ENCODE data around the gene LIMCH1.

Gene LIMCH1

GRCh38 chr4:41610474-41610873 is 72.5 kb downstream of the LIMCH1 start:
- Histone ChIP-seq H3K9me3 (ENCODE audit: control insufficient read depth, insufficient read depth, low read length) (no peaks in the 10 kb centered on the region), H3K4me1 (ENCODE audit: control insufficient read depth, insufficient read depth, low read length) (peaks cover 35% of the 10 kb centered on the region), H3K9ac (ENCODE audit: low read depth, low read length) (no peak overlapping the region), H3K36me3 (ENCODE audit: control insufficient read depth, insufficient read depth, low read length) (0 out of 2 replicates have a peak, but pooled peaks cover 5% of the 10 kb centered on the region), H3K27me3 (ENCODE audit: control insufficient read depth, insufficient read depth, low read length) (peaks cover 11% of the 10 kb centered on the region; the same call in 1 of the 2 replicates), H3K27ac (ENCODE audit: low read depth, low read length) (no peak overlapping the region), H3K4me3 (ENCODE audit: low read depth, low read length) (no peak overlapping the region)

DNA sequence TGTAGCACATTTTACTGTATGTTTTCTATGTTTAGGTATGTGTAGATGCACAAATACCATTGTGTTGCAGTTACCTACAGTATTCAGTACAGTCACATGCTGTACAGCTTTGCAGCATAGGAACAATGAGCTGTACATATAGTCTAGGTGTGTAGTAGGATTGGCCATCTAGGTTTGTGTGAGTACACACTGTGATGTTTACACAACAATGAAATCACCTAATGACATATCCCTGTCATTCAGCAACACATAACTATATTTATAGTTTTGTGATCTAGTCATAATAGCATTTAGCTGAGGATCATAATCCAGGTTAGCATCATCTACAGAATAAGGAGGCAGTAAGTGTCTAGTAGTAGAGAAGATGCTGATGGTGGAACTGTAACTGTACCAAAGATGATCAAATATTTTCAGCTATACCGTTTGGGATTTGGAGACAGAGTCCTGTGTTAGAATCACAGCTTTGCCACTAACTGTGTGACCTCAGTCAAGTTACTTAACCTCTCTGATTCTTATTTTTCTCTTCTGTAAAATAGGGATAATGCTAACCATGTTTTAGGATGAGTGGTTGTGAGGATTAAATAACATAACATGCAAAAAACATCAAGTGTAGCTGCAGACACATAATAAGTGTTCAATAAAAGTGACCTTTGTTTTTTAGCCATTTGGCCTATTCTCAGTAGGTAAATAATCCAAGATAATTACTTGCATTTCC is 73.3 kb downstream of the LIMCH1 start:
- Histone ChIP-seq H3K9ac (ENCODE audit: low read depth, low read length) (no peak overlapping the region), H3K27ac (ENCODE audit: low read depth, low read length) (peak overlapping the region; percentile 61)

GRCh38 chr4:41611881-41612871 is 74.2 kb downstream of the LIMCH1 start:
- peak overlapping the region; percentile 61 for H3K27ac ChIP-seq (ENCODE audit: low read depth, low read length)
- no peaks in the 10 kb centered on the region for H3K9me3 ChIP-seq (ENCODE audit: control insufficient read depth, insufficient read depth, low read length)
- H3K4me3 ChIP-seq (ENCODE audit: low read depth, low read length), result 0 out of 2 replicates have a peak overlapping the region, but pooled peaks have one; percentile 18
- peaks cover 11% of the 10 kb centered on the region; the same call in 1 of the 2 replicates for H3K27me3 ChIP-seq (ENCODE audit: control insufficient read depth, insufficient read depth, low read length)
- no peak overlapping the region for H3K9ac ChIP-seq (ENCODE audit: low read depth, low read length)
- peaks cover 35% of the 10 kb centered on the region for H3K4me1 ChIP-seq (ENCODE audit: control insufficient read depth, insufficient read depth, low read length)
- 0 out of 2 replicates have a peak, but pooled peaks cover 5% of the 10 kb centered on the region for H3K36me3 ChIP-seq (ENCODE audit: control insufficient read depth, insufficient read depth, low read length)

More for the DNA sequence above, 73.3 kb downstream of the LIMCH1 start:
- Histone ChIP-seq H3K4me3 (ENCODE audit: low read depth, low read length) (no peak overlapping the region), H3K9me3 (ENCODE audit: control insufficient read depth, insufficient read depth, low read length) (no peaks in the 10 kb centered on the region), H3K36me3 (ENCODE audit: control insufficient read depth, insufficient read depth, low read length) (0 out of 2 replicates have a peak, but pooled peaks cover 5% of the 10 kb centered on the region), H3K4me1 (ENCODE audit: control insufficient read depth, insufficient read depth, low read length) (peaks cover 35% of the 10 kb centered on the region), H3K27me3 (ENCODE audit: control insufficient read depth, insufficient read depth, low read length) (peaks cover 11% of the 10 kb centered on the region; the same call in 1 of the 2 replicates)

DNA sequence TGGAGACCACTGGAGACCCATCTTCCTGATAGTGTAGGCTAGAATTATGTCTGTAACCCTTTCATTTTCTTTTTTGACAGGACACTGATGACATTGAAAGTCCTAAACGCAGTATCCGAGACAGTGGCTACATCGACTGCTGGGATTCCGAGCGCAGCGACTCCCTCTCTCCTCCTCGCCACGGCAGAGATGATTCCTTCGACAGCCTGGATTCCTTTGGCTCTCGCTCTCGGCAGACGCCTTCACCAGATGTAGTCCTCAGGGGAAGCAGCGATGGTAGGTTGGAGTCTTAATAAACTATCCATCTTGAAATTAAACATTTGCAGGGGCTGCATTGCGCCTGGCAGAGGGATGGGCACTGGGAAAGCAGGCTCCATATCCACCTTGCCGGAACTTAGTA is 75.4 kb downstream of the LIMCH1 start:
- H3K36me3 ChIP-seq (ENCODE audit: control insufficient read depth, insufficient read depth, low read length), result no peaks in the 10 kb centered on the region
- H3K27me3 ChIP-seq (ENCODE audit: control insufficient read depth, insufficient read depth, low read length), result peaks cover 11% of the 10 kb centered on the region; the same call in 1 of the 2 replicates
- H3K9ac ChIP-seq (ENCODE audit: low read depth, low read length), result no peak overlapping the region
- H3K4me3 ChIP-seq (ENCODE audit: low read depth, low read length), result 0 out of 2 replicates have a peak overlapping the region, but pooled peaks have one; percentile 11
- H3K27ac ChIP-seq (ENCODE audit: low read depth, low read length), result no peak overlapping the region
- peaks cover 35% of the 10 kb centered on the region for H3K4me1 ChIP-seq (ENCODE audit: control insufficient read depth, insufficient read depth, low read length)
- no peaks in the 10 kb centered on the region for H3K9me3 ChIP-seq (ENCODE audit: control insufficient read depth, insufficient read depth, low read length)

- Histone ChIP-seq H3K36me3 (ENCODE audit: control insufficient read depth, insufficient read depth, low read length) (no peaks in the 10 kb centered on the region), H3K4me1 (ENCODE audit: control insufficient read depth, insufficient read depth, low read length) (peaks cover 37% of the 10 kb centered on the region), H3K9ac (ENCODE audit: low read depth, low read length) (no peak overlapping the region), H3K9me3 (ENCODE audit: control insufficient read depth, insufficient read depth, low read length) (no peaks in the 10 kb centered on the region), H3K27ac (ENCODE audit: low read depth, low read length) (no peak overlapping the region), H3K27me3 (ENCODE audit: control insufficient read depth, insufficient read depth, low read length) (peaks cover 11% of the 10 kb centered on the region; the same call in 1 of the 2 replicates), H3K4me3 (ENCODE audit: low read depth, low read length) (no peak overlapping the region)
Observed at GRCh38 chr4:41613821-41614220, 75.9 kb downstream of the LIMCH1 start.

- no peaks in the 10 kb centered on the region for H3K36me3 ChIP-seq (ENCODE audit: control insufficient read depth, insufficient read depth, low read length)
- H3K4me3 ChIP-seq (ENCODE audit: low read depth, low read length), result no peak overlapping the region
- H3K9me3 ChIP-seq (ENCODE audit: control insufficient read depth, insufficient read depth, low read length), result no peaks in the 10 kb centered on the region
- H3K9ac ChIP-seq (ENCODE audit: low read depth, low read length), result no peak overlapping the region
- H3K27me3 ChIP-seq (ENCODE audit: control insufficient read depth, insufficient read depth, low read length), result peaks cover 11% of the 10 kb centered on the region; the same call in 1 of the 2 replicates
- no peak overlapping the region for H3K27ac ChIP-seq (ENCODE audit: low read depth, low read length)
- H3K4me1 ChIP-seq (ENCODE audit: control insufficient read depth, insufficient read depth, low read length), result peaks cover 44% of the 10 kb centered on the region
Observed at GRCh38 chr4:41614519-41614918, 76.6 kb downstream of the LIMCH1 start.

DNA sequence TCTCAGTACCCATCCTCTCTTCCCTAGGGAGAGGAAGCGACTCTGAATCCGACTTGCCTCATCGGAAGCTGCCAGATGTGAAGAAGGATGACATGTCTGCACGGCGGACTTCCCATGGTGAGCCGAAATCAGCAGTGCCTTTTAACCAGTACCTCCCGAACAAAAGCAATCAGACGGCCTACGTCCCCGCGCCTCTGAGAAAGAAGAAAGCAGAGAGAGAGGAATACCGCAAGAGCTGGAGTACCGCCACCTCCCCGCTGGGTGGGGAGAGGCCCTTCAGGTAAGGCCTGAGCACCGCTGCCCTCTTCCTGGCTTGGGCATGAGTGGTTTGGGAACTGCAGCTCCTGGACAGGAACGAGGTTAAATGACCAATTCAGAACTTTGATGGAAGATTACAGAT is 81.2 kb downstream of the LIMCH1 start:
- Histone ChIP-seq H3K4me3 (ENCODE audit: low read depth, low read length) (no peak overlapping the region), H3K27me3 (ENCODE audit: control insufficient read depth, insufficient read depth, low read length) (0 out of 2 replicates have a peak, but pooled peaks cover 4% of the 10 kb centered on the region), H3K4me1 (ENCODE audit: control insufficient read depth, insufficient read depth, low read length) (peaks cover 54% of the 10 kb centered on the region), H3K9ac (ENCODE audit: low read depth, low read length) (no peak overlapping the region), H3K9me3 (ENCODE audit: control insufficient read depth, insufficient read depth, low read length) (no peaks in the 10 kb centered on the region), H3K36me3 (ENCODE audit: control insufficient read depth, insufficient read depth, low read length) (no peaks in the 10 kb centered on the region), H3K27ac (ENCODE audit: low read depth, low read length) (no peak overlapping the region)

GRCh38 chr4:41620594-41621256 is 82.8 kb downstream of the LIMCH1 start:
- Histone ChIP-seq H3K36me3 (ENCODE audit: control insufficient read depth, insufficient read depth, low read length) (no peaks in the 10 kb centered on the region), H3K27ac (ENCODE audit: low read depth, low read length) (peak overlapping the region; percentile 85), H3K9ac (ENCODE audit: low read depth, low read length) (no peak overlapping the region), H3K4me1 (ENCODE audit: control insufficient read depth, insufficient read depth, low read length) (peaks cover 61% of the 10 kb centered on the region), H3K27me3 (ENCODE audit: control insufficient read depth, insufficient read depth, low read length) (no peaks in the 10 kb centered on the region), H3K4me3 (ENCODE audit: low read depth, low read length) (no peak overlapping the region), H3K9me3 (ENCODE audit: control insufficient read depth, insufficient read depth, low read length) (no peaks in the 10 kb centered on the region)

- Histone ChIP-seq H3K27ac (ENCODE audit: low read depth, low read length) (no peak overlapping the region), H3K9me3 (ENCODE audit: control insufficient read depth, insufficient read depth, low read length) (no peaks in the 10 kb centered on the region), H3K4me1 (ENCODE audit: control insufficient read depth, insufficient read depth, low read length) (peaks cover 63% of the 10 kb centered on the region), H3K9ac (ENCODE audit: low read depth, low read length) (no peak overlapping the region), H3K36me3 (ENCODE audit: control insufficient read depth, insufficient read depth, low read length) (no peaks in the 10 kb centered on the region), H3K4me3 (ENCODE audit: low read depth, low read length) (no peak overlapping the region), H3K27me3 (ENCODE audit: control insufficient read depth, insufficient read depth, low read length) (no peaks in the 10 kb centered on the region)
Observed at GRCh38 chr4:41622787-41623186, 84.8 kb downstream of the LIMCH1 start.

- no peak overlapping the region for H3K9ac ChIP-seq (ENCODE audit: low read depth, low read length)
- no peak overlapping the region for H3K4me3 ChIP-seq (ENCODE audit: low read depth, low read length)
- H3K4me1 ChIP-seq (ENCODE audit: control insufficient read depth, insufficient read depth, low read length), result peaks cover 51% of the 10 kb centered on the region
- H3K27me3 ChIP-seq (ENCODE audit: control insufficient read depth, insufficient read depth, low read length), result no peaks in the 10 kb centered on the region
- no peaks in the 10 kb centered on the region for H3K36me3 ChIP-seq (ENCODE audit: control insufficient read depth, insufficient read depth, low read length)
- no peak overlapping the region for H3K27ac ChIP-seq (ENCODE audit: low read depth, low read length)
- H3K9me3 ChIP-seq (ENCODE audit: control insufficient read depth, insufficient read depth, low read length), result no peaks in the 10 kb centered on the region
Observed at GRCh38 chr4:41624765-41625164, 86.8 kb downstream of the LIMCH1 start.

Data from HUES48 (cell line).